DOHH2 (cell line): ENCODE data around the gene FTHL17.

Experiments
- H3F3A ChIP-seq: fragments of 200-600 bp; sonication (generic), shearing (Covaris generic); 2 replicates; pipeline ENCODE4 v1.6.0; 2016; ENCODE audit warnings: antibody characterized with exemption, mild to moderate bottlenecking; ENCODE audit not compliant: control insufficient read depth, insufficient read depth
- H3K27ac ChIP-seq: fragments of 200-600 bp; sonication (generic); 2 replicates; pipeline ENCODE4 v1.5.1; 2014; ENCODE audit warnings: low read depth, mild to moderate bottlenecking, low read length, moderate library complexity
- H3K27me3 ChIP-seq: fragments of 200-600 bp; sonication (generic); 2 replicates; pipeline ENCODE4 v1.6.1; 2014; ENCODE audit warnings: mild to moderate bottlenecking, low read length, mixed read lengths; ENCODE audit not compliant: control insufficient read depth
- H3K36me3 ChIP-seq: fragments of 200-600 bp; sonication (generic); 2 replicates; pipeline ENCODE4 v1.6.1; 2014; ENCODE audit warnings: mild to moderate bottlenecking, low read length, moderate library complexity, mixed read lengths; ENCODE audit not compliant: control insufficient read depth
- H3K4me1 ChIP-seq: fragments of 200-600 bp; sonication (generic); 2 replicates; pipeline ENCODE4 v1.6.1; 2014; ENCODE audit warnings: mild to moderate bottlenecking, low read length, mixed read lengths; ENCODE audit not compliant: control insufficient read depth
- H3K4me2 ChIP-seq: fragments of 200-600 bp; sonication (generic); 2 replicates; pipeline ENCODE4 v1.6.0; 2014; ENCODE audit warnings: mild to moderate bottlenecking, low read length, moderate library complexity
- H3K4me3 ChIP-seq: fragments of 200-600 bp; sonication (generic); 2 replicates; pipeline ENCODE4 v1.5.1; 2014; ENCODE audit warnings: mild to moderate bottlenecking, low read length, mixed read lengths
- H3K79me2 ChIP-seq: fragments of 200-600 bp; sonication (generic); 2 replicates; pipeline ENCODE4 v1.6.1; 2014; ENCODE audit warnings: mild to moderate bottlenecking, low read length, mixed read lengths; ENCODE audit not compliant: control insufficient read depth
- H3K9me2 ChIP-seq: fragments of 200-600 bp; sonication (generic); replicated peaks from 2 replicates; pipeline ENCODE4 v1.6.1; 2014; ENCODE audit warnings: mild to moderate bottlenecking, low read length, mixed read lengths; ENCODE audit not compliant: control insufficient read depth
- H3K9me3 ChIP-seq: fragments of 200-600 bp; sonication (generic); 2 replicates; pipeline ENCODE4 v1.6.1; 2014; ENCODE audit warnings: antibody characterized with exemption, low read length, mixed read lengths; ENCODE audit not compliant: control insufficient read depth, insufficient read depth
- H4K20me1 ChIP-seq: fragments of 200-600 bp; sonication (generic); 2 replicates; pipeline ENCODE4 v1.6.0; 2014; ENCODE audit warnings: low read depth, mild to moderate bottlenecking, antibody characterized with exemption, low read length, moderate library complexity; ENCODE audit not compliant: control insufficient read depth, insufficient read depth
- EZH2phosphoT487 ChIP-seq: fragments of 200-600 bp; sonication (generic); IDR thresholded peaks from 2 replicates; pipeline ENCODE4 v1.6.1; 2017; ENCODE audit warnings: borderline replicate concordance, mild to moderate bottlenecking, antibody characterized with exemption, low read length, moderate library complexity, mixed read lengths
- TF ChIP-seq, protein P1 (sequence below): fragments of 200-600 bp; sonication (generic); IDR thresholded peaks from one replicate; pipeline ENCODE4 v1.5.1; 2014; ENCODE audit warnings: antibody characterized with exemption, mild to moderate bottlenecking, low read depth, low read length; ENCODE audit not compliant: poor library complexity, severe bottlenecking

FTHL17 gene

DNA sequence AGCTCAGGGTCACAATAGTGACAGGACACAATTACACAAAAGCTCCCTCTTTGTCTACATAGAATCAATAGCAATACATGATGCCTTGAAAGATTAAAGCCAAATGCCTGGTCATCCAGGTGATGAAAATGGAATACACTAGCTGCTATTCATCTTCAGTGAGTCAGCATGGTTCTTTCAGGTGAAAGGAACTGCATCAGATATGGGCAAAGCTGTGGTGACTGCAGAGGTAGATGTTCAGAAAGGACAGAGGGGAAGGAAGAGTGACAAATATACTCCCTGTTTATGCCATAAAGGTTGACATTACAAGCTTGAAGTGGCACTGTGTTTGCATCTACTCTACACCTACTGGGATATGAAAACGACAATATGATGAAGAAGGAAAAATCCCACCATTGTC is 20.0 kb upstream of the FTHL17 start:
- TF ChIP-seq EZH2phosphoT487: no peak
- TF ChIP-seq, protein P1, sequence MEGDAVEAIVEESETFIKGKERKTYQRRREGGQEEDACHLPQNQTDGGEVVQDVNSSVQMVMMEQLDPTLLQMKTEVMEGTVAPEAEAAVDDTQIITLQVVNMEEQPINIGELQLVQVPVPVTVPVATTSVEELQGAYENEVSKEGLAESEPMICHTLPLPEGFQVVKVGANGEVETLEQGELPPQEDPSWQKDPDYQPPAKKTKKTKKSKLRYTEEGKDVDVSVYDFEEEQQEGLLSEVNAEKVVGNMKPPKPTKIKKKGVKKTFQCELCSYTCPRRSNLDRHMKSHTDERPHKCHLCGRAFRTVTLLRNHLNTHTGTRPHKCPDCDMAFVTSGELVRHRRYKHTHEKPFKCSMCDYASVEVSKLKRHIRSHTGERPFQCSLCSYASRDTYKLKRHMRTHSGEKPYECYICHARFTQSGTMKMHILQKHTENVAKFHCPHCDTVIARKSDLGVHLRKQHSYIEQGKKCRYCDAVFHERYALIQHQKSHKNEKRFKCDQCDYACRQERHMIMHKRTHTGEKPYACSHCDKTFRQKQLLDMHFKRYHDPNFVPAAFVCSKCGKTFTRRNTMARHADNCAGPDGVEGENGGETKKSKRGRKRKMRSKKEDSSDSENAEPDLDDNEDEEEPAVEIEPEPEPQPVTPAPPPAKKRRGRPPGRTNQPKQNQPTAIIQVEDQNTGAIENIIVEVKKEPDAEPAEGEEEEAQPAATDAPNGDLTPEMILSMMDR: no peak
- H3K4me2 ChIP-seq: no peak overlapping the region
- no peaks in the 10 kb centered on the region for H3K9me3 ChIP-seq
- H3K4me1 ChIP-seq: no peaks in the 10 kb centered on the region
- no peaks in the 10 kb centered on the region for H3K36me3 ChIP-seq
- no peaks in the 10 kb centered on the region for H3K79me2 ChIP-seq
- no peak overlapping the region for H3K27ac ChIP-seq
- H3F3A ChIP-seq: no peaks in the 10 kb centered on the region
- no peaks in the 10 kb centered on the region for H4K20me1 ChIP-seq
- H3K9me2 ChIP-seq: no peaks in the 10 kb centered on the region
- H3K27me3 ChIP-seq: no peaks in the 10 kb centered on the region
- no peak overlapping the region for H3K4me3 ChIP-seq

DNA sequence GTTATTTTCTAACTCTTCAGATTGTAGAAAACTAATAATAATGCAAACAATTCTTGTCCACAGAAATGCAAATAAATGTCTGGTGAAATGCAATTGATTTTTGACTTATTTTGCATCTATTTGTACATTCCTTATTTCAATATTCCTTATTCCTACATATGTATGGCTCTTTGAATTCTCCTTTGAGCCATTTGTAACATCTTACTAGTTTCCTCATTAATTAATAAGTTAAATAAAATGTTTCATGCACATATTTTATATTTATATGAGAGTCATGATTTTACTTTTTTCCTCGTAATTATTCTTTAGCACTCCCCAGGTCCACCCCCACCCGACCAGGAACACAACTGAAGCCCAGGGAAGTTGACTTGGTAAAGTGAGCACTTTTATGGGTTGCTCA is 2.7 kb upstream of the FTHL17 start:
- TF ChIP-seq EZH2phosphoT487: no peak
- TF ChIP-seq, protein P1: no peak
- no peaks in the 10 kb centered on the region for H3K27me3 ChIP-seq
- no peak overlapping the region for H3K4me2 ChIP-seq

DNA sequence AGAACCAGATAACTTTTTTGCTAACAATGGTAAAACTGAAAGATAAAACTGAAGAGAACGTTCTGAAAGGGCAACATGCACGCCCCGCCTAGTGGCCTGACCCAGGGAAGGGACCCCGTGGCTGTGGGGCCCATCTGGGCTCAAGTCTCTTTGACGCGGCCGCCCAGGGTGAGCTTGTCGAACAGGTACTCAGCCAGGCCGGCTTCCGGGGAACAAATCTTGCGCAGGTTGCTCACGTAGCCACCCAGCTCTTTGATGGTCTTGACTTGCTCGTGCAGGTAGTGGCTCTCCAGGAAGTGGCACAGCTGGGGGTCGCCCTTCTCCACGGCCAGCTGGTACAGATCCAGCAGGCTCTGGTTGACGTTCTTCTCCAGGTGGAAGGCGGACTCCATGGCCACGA is 579 bp downstream of the FTHL17 start:
- Histone ChIP-seq H3K9me2 (no peaks in the 10 kb centered on the region), H3K27ac (no peak overlapping the region), H3K4me3 (no peak overlapping the region), H4K20me1 (no peaks in the 10 kb centered on the region), H3K9me3 (no peaks in the 10 kb centered on the region), H3K4me2 (no peak overlapping the region), H3K36me3 (no peaks in the 10 kb centered on the region), H3K4me1 (no peaks in the 10 kb centered on the region), H3K79me2 (no peaks in the 10 kb centered on the region), H3F3A (no peaks in the 10 kb centered on the region), H3K27me3 (no peaks in the 10 kb centered on the region)
- TF ChIP-seq EZH2phosphoT487: no peak
- TF ChIP-seq, protein P1: no peak

More for the DNA sequence above, 2.7 kb upstream of the FTHL17 start:
- Histone ChIP-seq H4K20me1 (no peaks in the 10 kb centered on the region), H3K4me1 (no peaks in the 10 kb centered on the region), H3K36me3 (no peaks in the 10 kb centered on the region), H3F3A (no peaks in the 10 kb centered on the region), H3K4me3 (no peak overlapping the region), H3K9me3 (no peaks in the 10 kb centered on the region), H3K9me2 (no peaks in the 10 kb centered on the region), H3K27ac (no peak overlapping the region), H3K79me2 (no peaks in the 10 kb centered on the region)

DNA sequence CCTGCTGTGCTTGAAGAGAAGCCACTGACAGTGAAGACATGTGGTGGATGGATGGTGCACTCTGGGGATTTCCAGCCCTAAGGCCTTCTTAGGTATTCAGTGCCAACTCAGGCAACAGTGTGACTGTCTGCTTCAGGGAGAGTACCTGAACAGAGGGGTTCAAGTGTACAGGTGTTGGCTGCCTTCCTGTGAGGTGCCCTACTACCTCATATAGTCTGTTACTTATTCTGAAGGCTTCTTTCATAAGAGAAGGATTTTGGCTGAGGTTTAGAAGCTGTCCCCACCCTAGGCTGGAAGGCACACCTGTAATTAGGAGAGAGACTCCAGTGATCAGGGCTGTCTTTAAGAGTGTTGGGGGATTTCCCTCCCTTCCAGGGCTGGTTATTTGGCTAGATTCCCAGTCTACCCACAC is 1.8 kb downstream of the FTHL17 start:
- Histone ChIP-seq H3K9me2 (no peaks in the 10 kb centered on the region), H3K79me2 (no peaks in the 10 kb centered on the region), H3K27me3 (no peaks in the 10 kb centered on the region), H3K9me3 (no peaks in the 10 kb centered on the region), H3K4me3 (no peak overlapping the region), H3K4me1 (no peaks in the 10 kb centered on the region), H3K4me2 (no peak overlapping the region), H3K36me3 (no peaks in the 10 kb centered on the region), H3F3A (no peaks in the 10 kb centered on the region), H3K27ac (no peak overlapping the region), H4K20me1 (no peaks in the 10 kb centered on the region)
- TF ChIP-seq, protein P1: no peak
- TF ChIP-seq EZH2phosphoT487: no peak
